Posterior vena cava (tissue), 2 donors: ENCODE results near the gene DPP10. TPM values are rescaled to one million over a fixed set of nuclear protein-coding genes. Genes with fewer than 3 reads are reported as not detected.

Experiments used
- DNase-seq: peaks from one replicate; pipeline ENCODE4 v3.0.0-alpha.2; 2020; ENCODE audit warnings: low spot score
- intact Hi-C, 2 donors: fragments of 100-400 bp; cut with DNase I; formaldehyde crosslinking; loops; one replicate each; pipeline versions ENCODE4 v1.14.1 to v1.14.2; 2022 to 2023
- total RNA-seq, 2 donors: library from RNA; stranded (reverse); fragmentation: NEBNext Ultra II Directional; extraction: Animal tissue kit (Norgen Biotek cat#: 25700); gene quantifications; one replicate each; pipeline ENCODE4 v1.2.1, GENCODE V29; 2021
- donor health status: DM: yes; HTN: yes; CAD: no.
- donor health status: DM: yes; HTN: yes; CAD: no.

The DPP10 gene
- total RNA-seq, 2 donors from 2014 or later = not detected

DNA sequence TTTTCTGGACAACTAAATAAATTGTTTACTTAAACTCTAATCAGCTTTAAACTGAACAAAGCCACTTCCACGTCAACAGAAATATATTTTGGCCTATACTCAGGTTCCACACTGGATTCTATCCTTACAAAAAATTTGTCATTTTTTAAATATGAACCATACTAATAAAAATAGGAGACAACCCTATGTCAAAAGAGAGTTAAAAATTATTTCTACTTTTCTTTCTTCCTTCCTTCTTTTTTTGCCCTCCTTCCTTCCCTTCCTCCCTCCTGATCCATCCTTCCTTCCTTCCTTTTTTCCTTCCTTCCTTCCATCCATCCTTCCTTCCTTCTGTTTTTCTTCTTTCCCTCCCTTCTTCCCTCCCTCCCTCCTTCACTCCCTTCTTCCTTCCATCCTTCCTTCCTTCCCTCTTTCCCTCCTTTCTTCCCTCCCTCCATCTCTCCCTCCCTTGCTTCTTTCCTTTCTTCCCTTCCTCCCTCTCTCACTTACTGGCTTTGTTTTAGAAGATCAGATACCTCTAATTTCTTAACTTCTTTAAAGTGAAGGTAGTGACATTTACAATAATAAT lies 1444.9 kb downstream of the DPP10 start:
- DNase-seq = no peak
- intact Hi-C loops = no loop called here
